Panc1 (cell line): ENCODE data around the gene NTRK3. TPM values are rescaled to one million over a fixed set of nuclear protein-coding genes. Genes with fewer than 3 reads are reported as not detected.
A peak's percentile ranks its signal among the peaks of the same experiment; 100 is the strongest.

Source experiments
- ATAC-seq: fragments of 200-7000 bp; cut with Tn5 transposase; 2 replicates; pipeline ENCODE4 v1.9.1; 2020; ENCODE audit warnings: mild to moderate bottlenecking, moderate library complexity
- BruUV-seq: library from RNA; stranded (reverse); fragments of 400-500 nt; replicated peaks from 2 replicates; lab custom pipeline; 2021; lab: Mats Ljungman, UMichigan
- CTCF ChIA-PET: fragments of 300-600 bp; sonication (Branson Sonifier 250); formaldehyde crosslinking; loops from one replicate; lab custom pipeline; 2022; ENCODE audit warnings: antibody characterized with exemption; lab: Charles Lee
- POLR2A ChIA-PET: fragments of 300-600 bp; sonication (Branson Sonifier 250); formaldehyde crosslinking; loops from one replicate; lab custom pipeline; 2022; ENCODE audit warnings: antibody characterized with exemption; lab: Charles Lee
- DNase-seq: peaks from one replicate; pipeline ENCODE4 v3.0.0-alpha.2; 2010; ENCODE audit warnings: low read depth, low spot score
- H3K27ac ChIP-seq: 2 replicates; pipeline ENCODE4 v1.5.1; 2011; ENCODE audit warnings: mild to moderate bottlenecking, low read length, inconsistent platforms
- H3K27me3 ChIP-seq: fragments of 200-500 bp; sonication (Bioruptor generic); 2 replicates; pipeline ENCODE4 v1.6.0; 2014; ENCODE audit warnings: low read length, inconsistent platforms; ENCODE audit not compliant: control insufficient read depth, insufficient read depth
- H3K36me3 ChIP-seq: fragments of 200-500 bp; sonication (Bioruptor generic); 2 replicates; pipeline ENCODE4 v1.5.1; 2014; ENCODE audit warnings: inconsistent platforms, mild to moderate bottlenecking, low read length, moderate library complexity; ENCODE audit not compliant: control insufficient read depth, insufficient read depth
- H3K4me1 ChIP-seq: 2 replicates; pipeline ENCODE4 v1.5.1; 2011; ENCODE audit warnings: inconsistent platforms, mild to moderate bottlenecking, low read length, moderate library complexity; ENCODE audit not compliant: control insufficient read depth, insufficient read depth
- H3K4me3 ChIP-seq, 2 experiments: 2 replicates each; pipeline ENCODE4 v1.5.1; 2011 to 2012; ENCODE audit warnings: low read depth in 2 of 2, low read length in 2 of 2, mild to moderate bottlenecking in 2 of 2, inconsistent platforms in 1 of 2, moderate library complexity in 1 of 2
- H3K9me3 ChIP-seq: fragments of 200-500 bp; sonication (Bioruptor generic); 2 replicates; pipeline ENCODE4 v1.5.1; 2014; ENCODE audit warnings: low read depth, mild to moderate bottlenecking, inconsistent platforms, low read length, moderate library complexity; ENCODE audit not compliant: control insufficient read depth, insufficient read depth
- POLR2AphosphoS5 ChIP-seq: IDR thresholded peaks from 2 replicates; pipeline ENCODE4 v1.6.1; 2012; ENCODE audit warnings: mild to moderate bottlenecking, low read depth, low read length, moderate library complexity
- SIN3A ChIP-seq: IDR thresholded peaks from 2 replicates; pipeline ENCODE4 v1.6.1; 2012; ENCODE audit warnings: low read depth, mild to moderate bottlenecking, low read length, moderate library complexity, borderline replicate concordance; ENCODE audit not compliant: insufficient read depth
- TCF7L2 ChIP-seq: IDR thresholded peaks from 2 replicates; pipeline ENCODE4 v1.6.1; 2011; ENCODE audit warnings: mild to moderate bottlenecking, low read depth, low read length, inconsistent platforms
- in situ Hi-C: cut with HindIII; loops from 2 replicates; pipeline ENCODE4 v1.10.0; 2016; ENCODE audit warnings: low sequenced_read_pairs, low pct_unique_long_range_greater_than_20kb
- intact Hi-C: fragments of 100-400 bp; cut with micrococcal nuclease; formaldehyde crosslinking; loops from one replicate; pipeline ENCODE4 v1.10.0; 2022; ENCODE audit not compliant: unreplicated experiment
- total RNA-seq: library from RNA; stranded (reverse); gene quantifications from one replicate; pipeline ENCODE4 v1.2.1, GENCODE V29; 2021; ENCODE audit not compliant: unreplicated experiment
- TF ChIP-seq, protein P1 (sequence below), 2 experiments: IDR thresholded peaks; 2 replicates each; pipeline ENCODE4 v1.6.1; 2011 to 2012; ENCODE audit warnings: low read depth in 2 of 2, control low read depth in 1 of 2, low read length in 1 of 2, mild to moderate bottlenecking in 1 of 2, moderate library complexity in 1 of 2; ENCODE audit not compliant: insufficient read depth in 1 of 2
- TF ChIP-seq, protein P2 (sequence below): fragments of 450-650 bp; IDR thresholded peaks from 2 replicates; pipeline ENCODE4 v1.5.1; 2017; ENCODE audit warnings: mild to moderate bottlenecking

NTRK3 gene
- total RNA-seq, 1 experiment from 2014 or later: not detected

DNA sequence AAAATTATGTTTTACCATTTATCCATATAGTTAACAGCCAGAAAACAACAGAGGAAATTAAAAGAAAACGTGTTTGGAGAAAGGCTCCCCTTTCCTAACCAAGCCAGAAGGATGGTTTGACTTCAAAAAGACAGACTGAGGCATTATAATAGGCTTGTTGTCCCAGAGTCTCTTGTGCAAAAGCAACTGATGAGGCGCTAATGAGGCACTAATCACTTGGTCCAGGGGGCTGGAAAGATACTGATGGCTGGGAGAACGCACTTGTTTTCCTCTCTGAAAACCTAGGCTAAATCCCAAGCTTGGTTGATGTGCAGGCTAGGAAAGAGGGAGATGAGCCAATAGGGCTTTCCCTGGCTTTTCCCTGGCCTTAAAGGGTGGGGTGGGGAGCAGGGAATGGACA, 389.6 kb downstream of the NTRK3 start:
- BruUV-seq: no TSS peak
- H3K9me3 ChIP-seq: no peaks in the 10 kb centered on the region
- POLR2A ChIA-PET: no interaction called here

DNA sequence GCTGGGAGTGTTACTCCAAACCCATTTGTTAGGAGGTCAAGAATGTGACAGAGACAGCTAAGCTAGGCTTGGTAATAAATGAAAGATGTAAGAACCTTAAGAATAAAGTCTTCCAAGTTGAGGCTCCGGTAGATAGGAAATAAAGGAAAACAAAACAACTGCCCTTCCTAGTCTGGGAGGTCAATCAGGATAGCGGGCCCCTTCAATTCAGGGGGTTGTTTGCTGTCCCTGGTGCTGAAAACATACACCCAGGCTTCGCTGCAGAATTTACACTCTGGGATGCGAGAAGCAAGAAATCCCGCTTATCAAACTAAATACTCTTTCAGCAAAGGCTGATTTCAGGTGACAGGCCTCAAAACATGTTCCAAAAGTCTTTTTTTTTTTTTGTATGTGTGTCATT, 393.4 kb downstream of the NTRK3 start:
- ChIA-PET POLR2A (no interaction called here), CTCF (no interaction called here)
- H3K4me3 ChIP-seq: no peak overlapping the region
- H3K27me3 ChIP-seq: no peaks in the 10 kb centered on the region
- H3K36me3 ChIP-seq: no peaks in the 10 kb centered on the region
- TF ChIP-seq, protein P1, sequence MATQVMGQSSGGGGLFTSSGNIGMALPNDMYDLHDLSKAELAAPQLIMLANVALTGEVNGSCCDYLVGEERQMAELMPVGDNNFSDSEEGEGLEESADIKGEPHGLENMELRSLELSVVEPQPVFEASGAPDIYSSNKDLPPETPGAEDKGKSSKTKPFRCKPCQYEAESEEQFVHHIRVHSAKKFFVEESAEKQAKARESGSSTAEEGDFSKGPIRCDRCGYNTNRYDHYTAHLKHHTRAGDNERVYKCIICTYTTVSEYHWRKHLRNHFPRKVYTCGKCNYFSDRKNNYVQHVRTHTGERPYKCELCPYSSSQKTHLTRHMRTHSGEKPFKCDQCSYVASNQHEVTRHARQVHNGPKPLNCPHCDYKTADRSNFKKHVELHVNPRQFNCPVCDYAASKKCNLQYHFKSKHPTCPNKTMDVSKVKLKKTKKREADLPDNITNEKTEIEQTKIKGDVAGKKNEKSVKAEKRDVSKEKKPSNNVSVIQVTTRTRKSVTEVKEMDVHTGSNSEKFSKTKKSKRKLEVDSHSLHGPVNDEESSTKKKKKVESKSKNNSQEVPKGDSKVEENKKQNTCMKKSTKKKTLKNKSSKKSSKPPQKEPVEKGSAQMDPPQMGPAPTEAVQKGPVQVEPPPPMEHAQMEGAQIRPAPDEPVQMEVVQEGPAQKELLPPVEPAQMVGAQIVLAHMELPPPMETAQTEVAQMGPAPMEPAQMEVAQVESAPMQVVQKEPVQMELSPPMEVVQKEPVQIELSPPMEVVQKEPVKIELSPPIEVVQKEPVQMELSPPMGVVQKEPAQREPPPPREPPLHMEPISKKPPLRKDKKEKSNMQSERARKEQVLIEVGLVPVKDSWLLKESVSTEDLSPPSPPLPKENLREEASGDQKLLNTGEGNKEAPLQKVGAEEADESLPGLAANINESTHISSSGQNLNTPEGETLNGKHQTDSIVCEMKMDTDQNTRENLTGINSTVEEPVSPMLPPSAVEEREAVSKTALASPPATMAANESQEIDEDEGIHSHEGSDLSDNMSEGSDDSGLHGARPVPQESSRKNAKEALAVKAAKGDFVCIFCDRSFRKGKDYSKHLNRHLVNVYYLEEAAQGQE (IDR thresholded peaks at IDR 0.05; ENCODE audit: insufficient read depth in 1 of 2, low read depth in 2 of 2, low read length in 1 of 2): peak; percentile 26 to 70; a peak in 2 of 4 replicates
- TF ChIP-seq TCF7L2: no peak
- ATAC-seq (no peak), DNase-seq (no peak)
- no peak overlapping the region for H3K27ac ChIP-seq
- no TSS peak for BruUV-seq
- no peaks in the 10 kb centered on the region for H3K4me1 ChIP-seq
- H3K9me3 ChIP-seq: no peaks in the 10 kb centered on the region
- in situ Hi-C loops (no loop called here), intact Hi-C loops (no loop called here)

More for the DNA sequence above, 389.6 kb downstream of the NTRK3 start:
- no peak for ATAC-seq
- Histone ChIP-seq H3K36me3 (no peaks in the 10 kb centered on the region), H3K27ac (no peak overlapping the region), H3K4me1 (no peaks in the 10 kb centered on the region), H3K27me3 (no peaks in the 10 kb centered on the region), H3K4me3 (no peak overlapping the region)
- DNase-seq: no peak
- intact Hi-C loops: no loop called here
- TF ChIP-seq, protein P2, sequence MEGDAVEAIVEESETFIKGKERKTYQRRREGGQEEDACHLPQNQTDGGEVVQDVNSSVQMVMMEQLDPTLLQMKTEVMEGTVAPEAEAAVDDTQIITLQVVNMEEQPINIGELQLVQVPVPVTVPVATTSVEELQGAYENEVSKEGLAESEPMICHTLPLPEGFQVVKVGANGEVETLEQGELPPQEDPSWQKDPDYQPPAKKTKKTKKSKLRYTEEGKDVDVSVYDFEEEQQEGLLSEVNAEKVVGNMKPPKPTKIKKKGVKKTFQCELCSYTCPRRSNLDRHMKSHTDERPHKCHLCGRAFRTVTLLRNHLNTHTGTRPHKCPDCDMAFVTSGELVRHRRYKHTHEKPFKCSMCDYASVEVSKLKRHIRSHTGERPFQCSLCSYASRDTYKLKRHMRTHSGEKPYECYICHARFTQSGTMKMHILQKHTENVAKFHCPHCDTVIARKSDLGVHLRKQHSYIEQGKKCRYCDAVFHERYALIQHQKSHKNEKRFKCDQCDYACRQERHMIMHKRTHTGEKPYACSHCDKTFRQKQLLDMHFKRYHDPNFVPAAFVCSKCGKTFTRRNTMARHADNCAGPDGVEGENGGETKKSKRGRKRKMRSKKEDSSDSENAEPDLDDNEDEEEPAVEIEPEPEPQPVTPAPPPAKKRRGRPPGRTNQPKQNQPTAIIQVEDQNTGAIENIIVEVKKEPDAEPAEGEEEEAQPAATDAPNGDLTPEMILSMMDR: no peak
- TF ChIP-seq SIN3A: no peak
- no peak for TF ChIP-seq POLR2AphosphoS5
- no peak for TF ChIP-seq TCF7L2
- TF ChIP-seq, protein P1 (IDR thresholded peaks at IDR 0.05; ENCODE audit: insufficient read depth in 1 of 2, low read depth in 2 of 2, low read length in 1 of 2): no peak
- CTCF ChIA-PET: no interaction called here
- in situ Hi-C loops: no loop called here
